SU-DHL-6 (cell line): ENCODE measurements around the gene CYP26C1.

Source experiments
- H2AFZ ChIP-seq: fragments of 200-600 bp; sonication (generic); 2 replicates; pipeline ENCODE4 v1.6.1; 2014; ENCODE audit warnings: low read depth, mild to moderate bottlenecking, moderate library complexity, mixed read lengths, antibody characterized with exemption, low read length; ENCODE audit not compliant: severe bottlenecking
- H3F3A ChIP-seq: fragments of 200-600 bp; shearing (Covaris generic); 2 replicates; pipeline ENCODE4 v1.6.0; 2016; ENCODE audit warnings: antibody characterized with exemption, mild to moderate bottlenecking; ENCODE audit not compliant: insufficient read depth
- H3K27ac ChIP-seq: fragments of 200-600 bp; sonication (generic); 2 replicates; pipeline ENCODE4 v1.5.1; 2016; ENCODE audit warnings: low read depth, mild to moderate bottlenecking, low read length, moderate library complexity, mixed read lengths
- H3K27me3 ChIP-seq: fragments of 200-600 bp; sonication (generic), shearing (Covaris generic); 2 replicates; pipeline ENCODE4 v1.6.0; 2014; ENCODE audit warnings: mild to moderate bottlenecking, low read length
- H3K36me3 ChIP-seq: fragments of 200-600 bp; sonication (generic); 2 replicates; pipeline ENCODE4 v1.6.1; 2014; ENCODE audit warnings: mild to moderate bottlenecking, low read length, mixed read lengths
- H3K4me2 ChIP-seq: fragments of 300-600, 200-600 bp; shearing (Covaris generic), sonication (generic); 2 replicates; pipeline ENCODE4 v1.6.0; 2014; ENCODE audit warnings: low read length, low read depth, mild to moderate bottlenecking; ENCODE audit not compliant: poor library complexity, severe bottlenecking
- H3K4me3 ChIP-seq: fragments of 200-600 bp; sonication (generic); 2 replicates; pipeline ENCODE4 v1.5.1; 2014; ENCODE audit warnings: antibody characterized with exemption, low read length, mild to moderate bottlenecking, mixed read lengths; ENCODE audit not compliant: insufficient read depth, poor library complexity, severe bottlenecking
- H3K79me2 ChIP-seq: fragments of 200-600 bp; sonication (generic); 2 replicates; pipeline ENCODE4 v1.6.1; 2014; ENCODE audit warnings: mild to moderate bottlenecking, low read length, moderate library complexity; ENCODE audit not compliant: insufficient read depth
- H3K9ac ChIP-seq: fragments of 200-600 bp; sonication (generic); 2 replicates; pipeline ENCODE4 v1.7.0; 2014; ENCODE audit warnings: mild to moderate bottlenecking, low read length
- H3K9me2 ChIP-seq: fragments of 200-600 bp; sonication (generic); replicated peaks from 2 replicates; pipeline ENCODE4 v1.6.1; 2014; ENCODE audit warnings: low read length; ENCODE audit not compliant: insufficient read depth
- H3K9me3 ChIP-seq: fragments of 200-600 bp; sonication (generic); 2 replicates; pipeline ENCODE4 v1.6.1; 2014; ENCODE audit warnings: low read length, mixed read lengths; ENCODE audit not compliant: insufficient read depth
- H4K20me1 ChIP-seq: fragments of 200-600 bp; sonication (generic); 2 replicates; pipeline ENCODE4 v1.6.1; 2014; ENCODE audit warnings: low read depth, mild to moderate bottlenecking, antibody characterized with exemption, low read length, moderate library complexity, mixed read lengths
- CTCF ChIP-seq: fragments of 200-600 bp; sonication (generic); IDR thresholded peaks from one replicate; pipeline ENCODE4 v1.5.1; 2017; ENCODE audit warnings: antibody characterized with exemption, mild to moderate bottlenecking, low read length, moderate library complexity; ENCODE audit not compliant: insufficient read depth, poor library complexity, severe bottlenecking
- EZH2phosphoT487 ChIP-seq: fragments of 200-600 bp; sonication (generic), shearing (Covaris generic); conservative IDR thresholded peaks from 2 replicates; pipeline ENCODE4 v1.6.1; 2018; ENCODE audit warnings: mild to moderate bottlenecking, antibody characterized with exemption, low read length, moderate library complexity, mixed read lengths

CYP26C1 gene

GRCh38 chr10:93067443-93068365, 7.1 kb downstream of the CYP26C1 start:
- H3K9me3 ChIP-seq, result no peaks in the 10 kb centered on the region
- H3K9ac ChIP-seq, result no peak overlapping the region
- no peaks in the 10 kb centered on the region for H3K36me3 ChIP-seq
- no peaks in the 10 kb centered on the region for H3F3A ChIP-seq
- TF ChIP-seq CTCF, result no peak
- TF ChIP-seq EZH2phosphoT487, result no peak
- H3K4me3 ChIP-seq, result no peak overlapping the region
- no peaks in the 10 kb centered on the region for H3K9me2 ChIP-seq
- no peak overlapping the region for H2AFZ ChIP-seq
- no peaks in the 10 kb centered on the region for H4K20me1 ChIP-seq
- H3K27me3 ChIP-seq, result no peaks in the 10 kb centered on the region
- no peaks in the 10 kb centered on the region for H3K79me2 ChIP-seq
- H3K27ac ChIP-seq, result no peak overlapping the region
- no peak overlapping the region for H3K4me2 ChIP-seq

GRCh38 chr10:93068411-93069244, 8.0 kb downstream of the CYP26C1 start:
- no peak overlapping the region for H3K27ac ChIP-seq
- H3K4me2 ChIP-seq, result no peak overlapping the region
- H3K27me3 ChIP-seq, result no peaks in the 10 kb centered on the region
- no peaks in the 10 kb centered on the region for H3K79me2 ChIP-seq
- no peaks in the 10 kb centered on the region for H3K36me3 ChIP-seq
- no peak overlapping the region for H3K4me3 ChIP-seq
- no peaks in the 10 kb centered on the region for H4K20me1 ChIP-seq
- no peaks in the 10 kb centered on the region for H3F3A ChIP-seq
- no peak overlapping the region for H3K9ac ChIP-seq
- H3K9me3 ChIP-seq, result no peaks in the 10 kb centered on the region
- TF ChIP-seq CTCF, result no peak
- no peak overlapping the region for H2AFZ ChIP-seq
- H3K9me2 ChIP-seq, result no peaks in the 10 kb centered on the region

- H2AFZ ChIP-seq, result no peak overlapping the region
- no peak overlapping the region for H3K4me2 ChIP-seq
- no peaks in the 10 kb centered on the region for H3F3A ChIP-seq
- no peak overlapping the region for H3K9ac ChIP-seq
- no peak overlapping the region for H3K27ac ChIP-seq
- H3K36me3 ChIP-seq, result no peaks in the 10 kb centered on the region
- no peak overlapping the region for H3K4me3 ChIP-seq
- no peaks in the 10 kb centered on the region for H4K20me1 ChIP-seq
- H3K9me2 ChIP-seq, result no peaks in the 10 kb centered on the region
- TF ChIP-seq EZH2phosphoT487 (no peak), CTCF (no peak)
- H3K79me2 ChIP-seq, result no peaks in the 10 kb centered on the region
- H3K27me3 ChIP-seq, result no peaks in the 10 kb centered on the region
- no peaks in the 10 kb centered on the region for H3K9me3 ChIP-seq
These were observed 8.6 kb downstream of the CYP26C1 start for GRCh38 chr10:93069245-93069561.
